Gastroesophageal sphincter (tissue), 3 donors: ENCODE measurements around the gene PYY.

ENCODE experiments used
- CTCF ChIP-seq, 4 experiments: fragments of 200-600 bp in 2 of 4; fragments of 450-650 bp in 2 of 4; sonication (generic) in 1 of 4; IDR thresholded peaks; one replicate each; pipeline ENCODE4 v1.5.1; 2017 to 2019; ENCODE audit warnings: antibody characterized with exemption in 4 of 4, mild to moderate bottlenecking in 2 of 4, moderate library complexity in 2 of 4
- POLR2A ChIP-seq, 2 donors: fragments of 450-650 bp; IDR thresholded peaks; one replicate each; pipeline ENCODE4 v1.6.1; 2017; ENCODE audit warnings: antibody characterized with exemption in 2 of 2, mild to moderate bottlenecking in 2 of 2, moderate library complexity in 1 of 2

- TF ChIP-seq POLR2A (IDR thresholded peaks at IDR 0.05) (no peak), CTCF (IDR thresholded peaks at IDR 0.05) (no peak)
Measured at GRCh38 chr17:43975898-43976297, 22.2 kb upstream of the PYY start.
